Measurements from ENCODE around the gene MUC4. TPM values are rescaled to one million over a fixed set of nuclear protein-coding genes. Genes with fewer than 3 reads are reported as not detected.
A peak's percentile ranks its signal among the peaks of the same experiment; 100 is the strongest.

MUC4 gene
- total RNA-seq, 2 donors from 2014 or later: 0.35 to 2.3 TPM

DNA sequence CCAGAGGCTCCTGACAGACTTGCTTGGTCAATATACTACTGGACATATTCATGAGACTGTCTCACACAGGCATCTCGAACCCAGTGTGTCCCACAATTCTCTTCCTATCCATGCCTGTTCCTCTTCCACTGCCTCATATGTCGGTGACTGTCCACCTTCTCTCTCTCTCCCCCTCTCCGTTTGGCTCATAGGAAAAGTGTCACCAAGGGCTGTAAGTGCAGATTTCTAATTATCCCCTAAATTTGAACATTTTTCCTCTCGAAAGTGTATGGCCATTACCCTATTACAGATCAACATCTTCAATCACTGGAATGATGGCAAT lies 113.4 kb downstream of the MUC4 start:
- H3K36me3 Mint-ChIP-seq (ENCODE audit: low read depth): peaks cover 30% of the 10 kb centered on the region
- TF ChIP-seq, protein P1, sequence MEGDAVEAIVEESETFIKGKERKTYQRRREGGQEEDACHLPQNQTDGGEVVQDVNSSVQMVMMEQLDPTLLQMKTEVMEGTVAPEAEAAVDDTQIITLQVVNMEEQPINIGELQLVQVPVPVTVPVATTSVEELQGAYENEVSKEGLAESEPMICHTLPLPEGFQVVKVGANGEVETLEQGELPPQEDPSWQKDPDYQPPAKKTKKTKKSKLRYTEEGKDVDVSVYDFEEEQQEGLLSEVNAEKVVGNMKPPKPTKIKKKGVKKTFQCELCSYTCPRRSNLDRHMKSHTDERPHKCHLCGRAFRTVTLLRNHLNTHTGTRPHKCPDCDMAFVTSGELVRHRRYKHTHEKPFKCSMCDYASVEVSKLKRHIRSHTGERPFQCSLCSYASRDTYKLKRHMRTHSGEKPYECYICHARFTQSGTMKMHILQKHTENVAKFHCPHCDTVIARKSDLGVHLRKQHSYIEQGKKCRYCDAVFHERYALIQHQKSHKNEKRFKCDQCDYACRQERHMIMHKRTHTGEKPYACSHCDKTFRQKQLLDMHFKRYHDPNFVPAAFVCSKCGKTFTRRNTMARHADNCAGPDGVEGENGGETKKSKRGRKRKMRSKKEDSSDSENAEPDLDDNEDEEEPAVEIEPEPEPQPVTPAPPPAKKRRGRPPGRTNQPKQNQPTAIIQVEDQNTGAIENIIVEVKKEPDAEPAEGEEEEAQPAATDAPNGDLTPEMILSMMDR (conservative IDR thresholded peaks at IDR 0.05): no peak
- H3K9me3 ChIP-seq (ENCODE audit: control insufficient read depth, low read length): no peaks in the 10 kb centered on the region
- H3K27ac Mint-ChIP-seq: peak overlapping the region; percentile 29
- no peak for DNase-seq
- no peaks in the 10 kb centered on the region for H3K27me3 Mint-ChIP-seq (ENCODE audit: insufficient read depth)
- H3K4me1 Mint-ChIP-seq: peaks cover 25% of the 10 kb centered on the region
- H3K27ac ChIP-seq (ENCODE audit: low read depth, low read length): peak overlapping the region; percentile 1
- H3K27me3 ChIP-seq (ENCODE audit: control insufficient read depth, insufficient read depth, low read length, poor library complexity, severe bottlenecking): no peaks in the 10 kb centered on the region
- H3K36me3 ChIP-seq (ENCODE audit: control insufficient read depth, insufficient read depth, low read length): peaks cover 13% of the 10 kb centered on the region
- 86 to 90% methylated on average over 4 of the region's 4 CpGs for WGBS, 2 experiments (ENCODE audit: insufficient coverage in 1 of 2, insufficient read length in 1 of 2)
- H3K4me3 Mint-ChIP-seq: no peak overlapping the region
- H3K9ac ChIP-seq (ENCODE audit: extremely low read depth, low read length, poor library complexity, severe bottlenecking): no peak overlapping the region
- no peaks in the 10 kb centered on the region for H3K9me3 Mint-ChIP-seq
- no peak overlapping the region for H3K4me3 ChIP-seq (ENCODE audit: low read length)
- H3K4me1 ChIP-seq (ENCODE audit: control insufficient read depth, insufficient read depth, low read length): peaks cover 13% of the 10 kb centered on the region

DNA sequence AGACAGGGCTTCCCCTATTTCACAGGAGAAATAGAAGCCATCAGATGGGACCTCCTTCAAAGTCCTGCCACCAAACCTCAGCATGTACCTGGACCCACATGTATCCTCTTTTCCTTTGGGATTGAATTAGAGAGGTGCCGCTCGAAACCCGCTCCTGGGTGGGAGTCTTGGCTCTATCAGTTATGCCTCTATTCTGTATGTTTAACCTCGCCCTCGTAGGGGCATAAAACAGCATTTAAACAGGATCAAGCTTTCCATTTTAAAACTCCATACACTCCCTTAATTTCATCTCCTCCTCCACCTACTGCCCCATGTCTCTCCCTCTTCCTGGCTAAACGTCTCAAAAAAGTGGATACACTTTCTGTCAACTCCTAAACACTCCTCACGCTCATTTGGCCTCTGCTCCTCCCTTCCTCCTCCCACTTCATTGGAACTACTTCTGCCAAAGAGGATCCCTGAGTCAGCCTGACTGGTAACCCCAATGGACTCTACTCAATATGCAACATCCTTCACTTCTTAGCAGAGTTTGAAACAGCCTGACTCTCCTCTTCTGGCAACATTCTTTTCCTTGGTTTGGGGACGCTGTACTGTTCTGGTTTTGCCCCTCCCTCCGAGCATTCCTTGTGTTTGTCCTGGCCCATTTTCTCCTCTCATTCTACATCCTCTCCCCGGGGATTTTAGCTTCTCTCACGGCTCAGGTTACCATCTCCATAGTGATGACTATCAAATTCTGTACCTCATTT lies 114.0 kb downstream of the MUC4 start:
- Histone ChIP-seq H3K27me3 (ENCODE audit: control insufficient read depth, insufficient read depth, low read length, poor library complexity, severe bottlenecking) (no peaks in the 10 kb centered on the region), H3K9me3 (ENCODE audit: control insufficient read depth, low read length) (no peaks in the 10 kb centered on the region), H3K4me1 (ENCODE audit: control insufficient read depth, insufficient read depth, low read length) (peaks cover 13% of the 10 kb centered on the region), H3K27ac (ENCODE audit: low read depth, low read length) (peak overlapping the region; percentile 1), H3K36me3 (ENCODE audit: control insufficient read depth, insufficient read depth, low read length) (peaks cover 18% of the 10 kb centered on the region), H3K9ac (ENCODE audit: extremely low read depth, low read length, poor library complexity, severe bottlenecking) (no peak overlapping the region), H3K4me3 (ENCODE audit: low read length) (no peak overlapping the region)
- H3K9me3 Mint-ChIP-seq: no peaks in the 10 kb centered on the region
- DNase-seq: peak; percentile 76
- no peaks in the 10 kb centered on the region for H3K27me3 Mint-ChIP-seq (ENCODE audit: insufficient read depth)
- no peak overlapping the region for H3K4me3 Mint-ChIP-seq
- peaks cover 34% of the 10 kb centered on the region for H3K36me3 Mint-ChIP-seq (ENCODE audit: low read depth)
- 63 to 69% methylated on average over 11 of the region's 11 CpGs for WGBS, 2 experiments (ENCODE audit: insufficient coverage in 1 of 2, insufficient read length in 1 of 2)
- peaks cover 25% of the 10 kb centered on the region for H3K4me1 Mint-ChIP-seq
- TF ChIP-seq, protein P1 (conservative IDR thresholded peaks at IDR 0.05): no peak
- peak overlapping the region; percentile 29 for H3K27ac Mint-ChIP-seq

Small RNA genes lying within 50 kb of the gene (microRNA-seq; reads per million reads assigned to microRNA genes)
- gene MIR570 (ENCODE audit: borderline microRNAs expressed): not detected

Other genes starting within 250 kb of the MUC4 start
- gene APOD, start 228.0 kb downstream of the MUC4 start, total RNA-seq: not detected
- gene MUC20, start 91.0 kb downstream of the MUC4 start, total RNA-seq: 1 to 10 TPM in 1 of 2 donors, under 1 TPM in 1; 0.89 to 1.3 TPM
- 10 to 100 TPM; 53.2 to 85.7 TPM for gene TNK2, start 96.6 kb upstream of the MUC4 start, total RNA-seq